NCI-H187 (cell line): ENCODE results near the gene RHBDF1.

Experiments used
- DNase-seq, 2 experiments: peaks; one replicate each; lab custom pipeline; 2025; lab: John Stamatoyannopoulos, UW

The RHBDF1 gene

DNA sequence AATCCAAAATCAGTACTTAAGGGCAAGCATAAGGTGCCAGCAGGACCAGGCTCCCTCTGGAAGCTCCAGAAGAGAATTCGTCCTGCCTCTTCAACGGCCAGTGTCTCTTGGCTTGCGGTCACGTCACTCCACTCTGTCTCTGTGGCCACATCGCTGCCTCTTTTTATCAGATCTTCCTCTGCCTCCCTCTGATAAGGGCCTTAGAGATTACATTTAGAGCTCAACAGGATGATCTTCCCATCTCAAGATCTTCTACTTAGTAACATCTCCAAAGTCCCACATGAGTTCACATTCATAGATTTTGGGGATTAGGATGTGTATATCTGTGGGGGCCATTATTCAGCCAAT is 22.5 kb upstream of the RHBDF1 start:
- no peak for DNase-seq

DNA sequence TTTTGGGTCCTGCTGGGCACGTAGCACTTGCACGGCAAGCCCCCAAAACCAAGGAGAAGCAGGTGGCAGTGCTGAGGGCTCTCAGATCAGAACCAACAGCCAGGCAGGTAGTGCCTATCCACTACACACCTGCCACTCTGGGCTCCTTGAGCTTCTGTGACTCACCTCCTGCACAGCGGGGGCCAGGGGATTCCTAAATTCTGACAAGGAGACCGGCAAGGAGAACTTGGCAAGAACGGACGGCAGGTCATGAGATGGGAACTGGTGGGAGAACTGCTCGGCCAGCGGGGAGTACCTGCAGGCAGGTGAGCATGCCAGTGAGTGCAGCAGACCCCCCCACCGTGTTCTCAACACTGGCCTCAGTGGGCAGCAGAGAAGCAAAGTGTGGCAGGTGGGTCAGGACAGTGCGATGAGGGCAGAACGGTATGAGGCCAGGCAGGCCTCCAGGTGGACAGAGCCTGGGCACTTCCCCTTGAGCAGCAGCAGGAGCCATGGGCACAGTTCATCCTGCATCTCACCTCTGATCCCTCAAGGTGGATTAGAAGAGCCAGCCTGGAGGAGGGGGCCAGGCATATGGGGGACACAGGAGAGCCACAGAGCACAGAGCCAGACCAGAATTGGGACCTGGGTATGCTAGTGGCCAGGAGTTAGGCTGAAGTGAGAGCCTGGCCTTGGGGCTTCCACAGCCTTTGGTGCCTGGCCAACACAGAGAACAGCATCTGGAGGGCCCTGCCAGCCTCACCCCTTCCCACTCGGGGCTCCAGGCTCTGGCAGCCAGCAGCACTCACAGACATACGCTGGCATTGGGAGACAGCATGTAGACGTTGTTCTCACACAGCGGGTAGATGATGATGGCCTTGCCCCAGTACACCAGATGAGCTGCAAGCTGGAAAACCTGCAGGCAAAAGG is 20.3 kb upstream of the RHBDF1 start:
- no peak for DNase-seq

DNA sequence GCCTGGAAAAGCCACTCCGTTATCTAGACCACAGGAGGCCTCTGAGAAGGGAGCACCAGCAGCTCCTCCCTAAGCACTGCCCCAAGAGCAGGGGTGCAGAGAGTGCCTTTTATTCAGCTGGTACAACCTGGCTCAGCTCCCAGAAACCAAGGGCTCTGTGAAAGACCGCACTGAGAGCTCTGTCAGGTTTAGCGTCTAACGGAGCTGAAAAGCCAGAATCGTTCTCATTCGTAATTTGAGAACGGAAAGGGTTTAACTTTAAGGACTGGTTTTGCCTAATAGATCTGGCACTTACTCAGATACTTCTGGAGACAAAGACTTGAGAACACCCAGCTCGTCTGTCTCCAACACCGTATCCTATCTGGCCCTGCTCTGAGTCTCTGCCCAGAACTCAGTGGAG is 19.1 kb upstream of the RHBDF1 start:
- DNase-seq, result peak; percentile 44 to 76

DNA sequence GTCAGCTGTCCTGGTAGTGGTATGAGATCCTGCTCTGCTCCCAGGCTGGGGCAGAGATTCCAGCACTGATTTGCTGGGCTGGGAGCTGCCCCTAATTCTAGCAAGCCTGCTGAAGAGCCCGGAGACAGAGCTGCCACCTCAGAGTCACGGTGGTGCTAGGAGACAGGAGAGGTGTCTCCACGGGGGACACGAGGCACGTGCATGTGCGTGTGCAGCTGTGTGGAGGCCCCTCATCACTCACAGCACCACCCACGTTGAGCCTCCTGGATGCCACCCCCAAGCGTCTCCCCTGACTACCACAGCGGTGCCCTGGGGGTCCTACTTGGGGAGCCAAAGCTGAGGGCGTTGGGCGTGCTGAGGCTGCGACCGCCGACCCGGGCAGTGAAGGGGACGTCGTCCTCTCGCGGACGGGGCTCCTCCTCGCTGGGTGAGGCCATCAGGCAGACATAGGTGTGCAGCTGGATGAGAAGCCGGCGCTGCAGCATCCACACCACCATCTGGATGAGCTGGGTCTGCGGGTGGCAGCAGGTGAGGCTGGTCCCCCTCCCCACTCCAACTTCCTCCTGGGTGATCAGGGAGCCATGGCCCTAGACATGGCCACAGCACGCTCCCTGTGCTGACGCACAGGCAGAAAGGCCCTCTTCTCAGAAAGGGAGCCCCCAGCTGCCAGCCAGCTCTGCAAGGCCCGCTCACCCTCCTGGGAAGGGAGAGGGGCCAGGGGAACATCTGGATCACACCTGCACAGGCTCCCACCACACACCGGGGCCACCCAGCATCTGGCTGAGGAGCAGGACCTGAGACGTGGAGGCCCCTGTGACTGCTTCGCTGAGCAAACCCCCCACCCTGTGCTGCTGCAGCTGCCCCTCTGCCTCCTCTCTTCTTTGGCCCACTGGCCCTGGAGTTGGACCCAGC is 17.2 kb upstream of the RHBDF1 start:
- DNase-seq, result no peak

DNA sequence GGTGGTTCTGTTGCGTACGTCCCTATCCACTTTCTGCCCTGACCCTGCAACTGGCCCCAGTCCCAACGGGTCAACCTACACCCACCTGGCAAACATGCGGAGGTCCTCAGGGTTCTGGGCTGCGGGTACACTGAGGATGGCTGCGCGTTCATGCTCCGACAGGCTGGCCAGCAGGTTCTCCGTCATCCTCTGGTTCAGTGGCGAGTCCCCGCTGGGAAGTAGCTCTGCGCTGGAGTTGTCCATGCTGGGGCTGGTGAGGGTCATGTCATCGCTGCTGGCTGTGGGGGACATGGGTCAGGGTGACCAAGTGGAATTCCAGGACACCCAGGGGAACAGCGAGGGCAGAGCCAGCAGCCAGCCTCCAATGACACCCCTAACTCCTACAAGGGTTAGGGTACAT is 16.2 kb upstream of the RHBDF1 start:
- no peak for DNase-seq

DNA sequence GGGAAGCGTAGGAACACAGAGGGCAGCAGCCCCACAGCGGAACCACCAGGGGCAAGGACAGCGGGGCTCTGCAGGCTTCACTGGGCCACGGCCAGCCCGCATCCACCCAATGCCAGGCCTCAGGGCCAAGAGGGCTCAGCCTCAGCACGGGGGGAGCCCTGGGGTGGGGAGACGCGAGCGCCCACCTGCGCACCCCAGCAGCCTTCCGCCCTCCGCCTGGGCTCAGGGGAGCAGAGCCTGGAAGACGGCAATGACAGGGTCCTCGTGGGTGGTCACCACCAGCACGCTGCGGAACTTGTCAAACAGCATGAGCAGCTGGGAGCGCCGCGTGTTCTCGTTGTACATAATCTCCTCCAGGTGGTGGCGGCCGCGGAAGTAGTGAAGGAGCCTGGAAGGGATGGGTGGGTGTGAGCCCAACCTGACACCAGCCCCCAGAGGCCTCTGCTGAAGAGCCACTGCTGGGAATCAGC is 14.1 kb upstream of the RHBDF1 start:
- no peak for DNase-seq

DNA sequence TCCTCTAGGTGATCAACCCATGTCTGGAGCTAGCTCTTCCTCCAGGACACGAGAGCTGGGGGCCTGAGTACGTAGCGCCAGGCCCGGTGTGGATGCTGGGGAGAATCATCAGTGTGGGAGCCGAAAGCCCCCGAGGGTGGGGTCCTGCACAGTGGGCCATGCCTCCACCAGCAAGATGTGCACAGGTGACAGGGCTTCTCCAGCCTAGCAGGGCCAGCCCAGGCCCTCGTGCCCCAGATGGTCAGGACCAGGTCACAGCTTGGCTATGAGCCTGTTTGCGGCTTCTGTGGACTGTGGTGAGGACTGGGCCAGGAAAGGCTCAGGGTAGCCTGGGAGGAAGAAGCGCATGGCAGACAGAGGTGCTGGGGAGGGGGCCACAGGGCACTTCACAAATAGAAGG is 13.4 kb upstream of the RHBDF1 start:
- DNase-seq, result no peak

DNA sequence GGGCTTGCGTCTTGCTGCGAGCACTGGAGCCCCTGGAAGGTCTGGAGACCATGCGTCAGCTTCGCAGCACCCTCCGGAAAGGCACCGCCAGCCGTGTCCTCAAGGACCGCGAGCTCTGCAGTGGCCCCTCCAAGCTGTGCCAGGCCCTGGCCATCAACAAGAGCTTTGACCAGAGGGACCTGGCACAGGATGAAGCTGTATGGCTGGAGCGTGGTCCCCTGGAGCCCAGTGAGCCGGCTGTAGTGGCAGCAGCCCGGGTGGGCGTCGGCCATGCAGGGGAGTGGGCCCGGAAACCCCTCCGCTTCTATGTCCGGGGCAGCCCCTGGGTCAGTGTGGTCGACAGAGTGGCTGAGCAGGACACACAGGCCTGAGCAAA is 13.0 kb upstream of the RHBDF1 start:
- no peak for DNase-seq

DNA sequence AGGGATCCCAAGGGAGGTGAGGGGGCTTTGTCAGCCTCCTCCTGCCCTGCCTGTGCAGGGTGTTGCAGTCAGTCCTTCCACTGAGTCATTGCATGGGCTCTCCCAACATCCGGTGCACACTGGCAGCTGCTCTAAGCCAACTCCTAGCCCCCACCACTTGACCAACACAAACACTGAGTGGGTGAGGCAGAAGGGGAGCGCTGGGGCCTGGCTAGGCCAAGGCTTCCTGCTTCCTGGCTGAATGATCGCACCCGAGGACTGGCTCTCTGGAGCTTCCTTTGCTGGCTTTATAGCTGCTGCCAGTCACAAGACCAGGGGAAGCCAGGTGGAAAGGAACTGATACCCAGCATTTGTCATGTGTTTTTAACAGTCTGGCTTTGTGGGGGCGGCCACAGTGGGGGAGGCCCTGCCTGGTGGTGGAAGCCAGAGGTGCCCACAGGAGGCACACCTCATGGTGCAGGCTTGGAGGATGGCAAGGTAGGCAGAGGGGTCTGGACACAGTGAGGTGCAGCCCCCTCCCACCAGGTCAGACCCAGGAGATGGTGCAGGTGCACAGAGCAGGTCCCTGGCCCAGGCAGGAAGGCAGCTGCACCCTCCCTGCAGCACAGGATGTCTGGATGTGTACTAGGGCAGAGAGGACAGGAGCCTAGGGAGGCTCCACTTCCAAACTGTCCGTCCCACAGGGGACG is 12.4 kb upstream of the RHBDF1 start:
- no peak for DNase-seq

DNA sequence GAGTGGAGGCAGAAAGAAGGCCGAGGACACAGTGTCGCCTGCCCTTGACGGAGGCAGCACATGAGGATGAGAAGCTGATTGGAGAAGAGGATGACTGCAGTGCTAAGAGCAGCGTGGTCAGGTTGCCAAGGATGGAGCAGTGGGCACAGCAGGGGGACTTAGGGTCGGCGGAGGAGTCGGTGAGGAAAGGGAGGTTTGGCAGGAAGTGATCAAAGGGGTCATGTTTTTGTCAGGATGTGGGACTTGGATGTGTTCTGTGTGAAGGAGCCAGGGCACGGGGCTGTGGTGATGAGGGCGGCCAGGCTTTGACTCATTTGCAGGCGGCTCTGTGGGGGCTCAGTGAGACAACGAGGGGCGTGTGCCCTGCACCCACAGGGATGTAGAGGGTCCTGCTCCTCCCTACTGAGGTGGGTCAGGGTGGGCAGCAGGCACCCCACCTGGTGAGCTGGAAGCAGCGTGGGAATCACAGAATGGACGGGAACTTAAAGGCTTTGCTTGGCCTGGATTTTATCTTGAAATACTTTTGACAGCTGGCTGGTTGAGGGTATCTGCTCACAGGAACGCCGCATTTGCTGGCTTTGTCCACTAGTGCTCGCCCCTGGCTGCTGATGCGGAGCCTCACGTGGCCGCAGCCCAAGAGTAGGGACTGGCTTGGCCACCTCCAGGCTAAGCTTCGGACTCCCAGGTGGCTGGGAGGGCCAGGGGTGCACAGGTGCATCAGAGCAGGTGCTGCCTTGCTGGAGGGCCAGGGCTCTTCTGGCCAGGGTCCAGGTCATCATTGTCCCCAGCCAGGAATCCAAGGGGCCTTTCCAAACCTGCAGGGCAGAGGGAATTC is 11.6 kb upstream of the RHBDF1 start:
- DNase-seq, result no peak

DNA sequence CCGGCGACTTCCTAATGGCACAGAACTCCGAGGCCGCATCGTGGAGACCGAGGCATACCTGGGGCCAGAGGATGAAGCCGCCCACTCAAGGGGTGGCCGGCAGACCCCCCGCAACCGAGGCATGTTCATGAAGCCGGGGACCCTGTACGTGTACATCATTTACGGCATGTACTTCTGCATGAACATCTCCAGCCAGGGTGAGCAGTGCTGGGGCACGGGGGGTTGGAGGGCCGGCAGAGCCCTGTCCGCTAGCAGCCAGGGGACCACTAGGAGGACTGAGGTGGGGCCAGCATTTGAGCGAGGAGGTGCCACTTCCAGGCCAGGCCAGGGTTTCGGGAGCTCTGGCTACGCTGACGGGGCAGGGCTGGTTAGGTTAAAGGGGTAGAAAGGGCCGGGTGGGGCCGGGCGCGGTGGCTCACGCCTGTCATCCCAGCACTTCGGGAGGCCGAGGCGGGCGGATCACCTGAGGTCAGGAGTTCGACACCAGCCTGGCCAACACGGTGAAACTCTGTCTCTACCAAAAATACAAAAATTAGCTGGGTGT is 10.7 kb upstream of the RHBDF1 start:
- DNase-seq, result no peak

DNA sequence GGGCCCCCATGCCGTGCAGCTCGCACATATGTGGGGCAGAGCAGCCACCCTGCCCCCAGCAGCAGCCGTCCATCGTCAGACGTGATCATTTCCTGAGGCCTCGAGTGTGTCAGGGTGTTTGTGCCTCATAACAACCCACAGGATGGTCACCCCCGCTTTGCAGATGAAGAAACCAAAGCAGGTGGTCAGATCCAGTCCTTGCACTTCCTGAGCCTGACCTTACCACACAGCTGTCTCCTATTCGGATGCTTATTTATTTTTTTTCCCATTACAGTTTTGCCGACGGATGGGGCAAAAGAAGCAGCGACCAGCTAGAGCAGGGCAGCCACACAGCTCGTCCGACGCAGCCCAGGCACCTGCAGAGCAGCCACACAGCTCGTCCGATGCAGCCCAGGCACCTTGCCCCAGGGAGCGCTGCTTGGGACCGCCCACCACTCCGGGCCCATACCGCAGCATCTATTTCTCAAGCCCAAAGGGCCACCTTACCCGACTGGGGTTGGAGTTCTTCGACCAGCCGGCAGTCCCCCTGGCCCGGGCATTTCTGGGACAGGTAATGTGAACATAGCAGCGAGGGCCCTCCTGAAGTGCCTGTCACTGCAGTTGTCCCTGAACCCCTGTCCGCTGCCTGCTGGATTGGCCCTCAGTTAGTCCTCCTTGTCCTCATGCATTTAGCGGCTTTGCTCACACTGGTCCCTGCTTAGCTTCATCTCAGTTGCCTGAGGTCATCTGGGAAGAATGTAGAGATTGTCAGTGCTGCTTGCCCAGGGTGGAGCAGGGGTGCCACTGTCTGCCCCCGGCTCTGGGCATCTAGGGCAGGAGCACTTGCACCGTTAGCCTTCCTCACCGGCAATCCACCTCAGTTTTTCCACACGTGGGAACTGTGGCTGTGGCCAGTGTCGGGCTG is 7.0 kb upstream of the RHBDF1 start:
- no peak for DNase-seq

DNA sequence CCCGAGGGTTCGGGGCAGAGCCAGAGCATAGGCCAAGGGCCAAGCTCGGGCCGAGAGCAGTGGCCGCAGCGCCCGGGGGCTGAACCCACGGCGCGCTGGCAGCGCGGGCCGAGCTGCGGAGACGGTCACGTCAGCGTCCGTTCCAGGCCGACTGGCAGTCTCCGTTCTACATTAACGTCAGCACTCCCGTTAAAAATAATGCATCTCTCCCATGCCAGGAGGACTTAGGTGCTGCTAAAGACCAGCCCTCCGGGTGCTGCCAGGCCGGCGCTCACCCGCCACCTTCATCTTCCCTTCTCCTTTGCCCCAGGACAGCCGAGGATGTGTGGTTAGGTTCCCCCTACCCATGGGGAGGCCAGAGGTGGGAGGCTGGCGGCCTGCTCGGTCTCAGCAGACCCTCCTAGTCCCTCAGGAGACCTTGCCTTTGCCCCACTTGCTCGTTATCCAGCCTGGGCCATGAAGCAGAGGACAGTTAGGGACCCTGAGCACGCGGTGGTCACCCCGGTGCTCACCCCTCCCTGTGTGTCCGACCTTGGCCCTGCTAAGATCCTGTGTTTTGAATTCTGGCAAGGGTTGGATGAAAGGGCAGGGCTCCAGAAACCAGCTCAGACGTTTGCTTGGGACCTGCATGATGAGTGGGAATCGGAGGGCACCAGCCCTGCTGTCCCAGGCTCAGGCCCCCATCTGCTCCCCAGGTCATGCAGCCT is 6.2 kb upstream of the RHBDF1 start:
- DNase-seq, result no peak

DNA sequence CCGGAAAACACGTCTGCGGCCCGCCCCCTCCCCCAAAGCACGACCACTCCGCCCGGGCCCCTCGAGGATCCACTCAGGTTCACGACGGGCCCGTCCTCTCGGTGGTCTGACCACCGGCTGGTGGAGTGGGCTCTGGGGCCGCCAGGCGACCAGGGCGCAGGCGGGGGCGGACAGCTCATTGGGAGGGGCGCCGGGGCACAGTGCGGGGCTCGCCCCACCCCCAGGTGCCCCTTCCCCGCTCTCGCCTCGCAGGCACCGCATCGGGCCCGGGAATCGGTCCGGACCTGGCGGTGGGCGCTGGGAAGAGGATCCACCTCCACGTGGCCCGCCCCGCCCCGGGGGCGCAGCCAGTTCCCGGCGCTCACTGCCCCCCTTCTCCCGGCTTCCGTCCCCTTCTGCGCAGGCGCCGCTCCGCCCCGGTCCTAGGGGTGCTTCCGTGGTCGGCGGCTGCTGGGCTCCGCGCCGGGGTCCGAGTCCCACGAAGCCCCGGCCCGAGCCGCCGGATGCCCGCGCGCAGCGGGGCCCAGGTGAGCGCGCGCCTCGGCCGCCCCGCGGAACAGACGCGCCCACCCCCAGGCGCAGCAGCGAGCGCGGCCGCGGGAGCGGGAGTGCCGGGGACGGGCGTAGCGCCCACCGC is 5.5 kb upstream of the RHBDF1 start, which contains the start of gene MPG:
Gene MPG (plus strand): TSS at position 419 of the 637 bp plus-strand sequence. CDS start 85 bp downstream, at position 504.
- peak; percentile 58 to 86 for DNase-seq

DNA sequence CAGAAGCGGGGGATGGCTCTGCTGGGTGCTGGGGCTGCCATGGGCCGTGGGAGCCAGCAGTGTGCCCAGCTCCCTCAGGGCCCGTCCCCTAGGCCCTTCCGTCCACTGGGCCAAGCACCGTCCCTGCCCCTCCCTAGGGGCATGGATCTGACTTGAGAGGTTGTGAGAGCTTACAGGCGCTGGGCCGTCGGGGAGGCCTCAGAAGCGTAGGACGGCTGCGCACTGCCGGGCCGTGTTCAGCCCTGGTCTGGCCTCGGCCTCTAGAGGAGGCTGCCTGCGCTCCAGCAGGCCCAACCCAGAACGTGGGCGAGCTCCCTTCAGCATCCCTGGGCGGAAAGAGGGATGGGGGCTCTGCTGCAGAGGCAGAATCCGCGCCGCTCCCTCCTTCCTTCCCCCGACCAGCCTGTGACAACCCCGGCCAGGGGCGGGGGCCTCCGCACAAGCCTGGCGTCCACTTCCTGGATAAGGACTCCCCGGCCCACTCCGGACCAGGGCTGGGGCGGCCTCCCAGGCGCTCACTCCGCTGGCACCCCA is 4.9 kb upstream of the RHBDF1 start:
- DNase-seq, result no peak

DNA sequence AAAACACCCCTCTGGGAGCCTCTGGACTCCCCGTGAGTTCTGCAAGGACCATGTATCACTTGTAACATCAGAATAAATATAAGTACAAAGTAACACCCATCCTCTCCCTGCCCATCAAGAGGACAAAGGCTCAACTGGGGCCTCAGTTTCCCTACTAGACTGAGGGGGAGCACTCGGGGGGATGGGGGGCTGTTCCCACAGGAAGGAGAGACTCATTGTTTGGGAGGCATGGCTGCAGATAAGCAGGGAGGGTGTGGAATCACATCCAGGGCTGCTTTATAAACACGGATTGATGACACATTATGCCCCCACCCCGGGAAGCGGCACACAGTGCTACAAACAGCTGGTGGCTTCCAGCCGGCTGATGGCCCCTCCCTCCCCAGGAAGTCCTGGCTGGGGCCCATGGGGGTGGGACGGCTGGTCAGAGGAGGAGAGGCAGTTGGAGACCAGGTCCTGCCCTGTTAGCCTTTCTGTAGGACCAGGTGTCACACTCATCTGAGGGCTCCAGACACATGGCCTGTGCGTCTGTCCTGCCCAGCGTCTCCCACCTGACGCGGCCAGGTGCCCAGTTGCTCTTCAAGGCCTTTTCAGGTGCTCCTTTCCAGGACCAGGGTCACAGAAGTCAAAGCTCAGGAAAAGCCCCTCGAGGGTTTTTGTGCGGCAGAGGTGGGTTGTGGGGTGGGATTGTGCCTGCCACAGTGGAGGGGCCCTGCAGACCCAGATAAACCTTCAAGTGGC is 4.3 kb upstream of the RHBDF1 start:
- no peak for DNase-seq

DNA sequence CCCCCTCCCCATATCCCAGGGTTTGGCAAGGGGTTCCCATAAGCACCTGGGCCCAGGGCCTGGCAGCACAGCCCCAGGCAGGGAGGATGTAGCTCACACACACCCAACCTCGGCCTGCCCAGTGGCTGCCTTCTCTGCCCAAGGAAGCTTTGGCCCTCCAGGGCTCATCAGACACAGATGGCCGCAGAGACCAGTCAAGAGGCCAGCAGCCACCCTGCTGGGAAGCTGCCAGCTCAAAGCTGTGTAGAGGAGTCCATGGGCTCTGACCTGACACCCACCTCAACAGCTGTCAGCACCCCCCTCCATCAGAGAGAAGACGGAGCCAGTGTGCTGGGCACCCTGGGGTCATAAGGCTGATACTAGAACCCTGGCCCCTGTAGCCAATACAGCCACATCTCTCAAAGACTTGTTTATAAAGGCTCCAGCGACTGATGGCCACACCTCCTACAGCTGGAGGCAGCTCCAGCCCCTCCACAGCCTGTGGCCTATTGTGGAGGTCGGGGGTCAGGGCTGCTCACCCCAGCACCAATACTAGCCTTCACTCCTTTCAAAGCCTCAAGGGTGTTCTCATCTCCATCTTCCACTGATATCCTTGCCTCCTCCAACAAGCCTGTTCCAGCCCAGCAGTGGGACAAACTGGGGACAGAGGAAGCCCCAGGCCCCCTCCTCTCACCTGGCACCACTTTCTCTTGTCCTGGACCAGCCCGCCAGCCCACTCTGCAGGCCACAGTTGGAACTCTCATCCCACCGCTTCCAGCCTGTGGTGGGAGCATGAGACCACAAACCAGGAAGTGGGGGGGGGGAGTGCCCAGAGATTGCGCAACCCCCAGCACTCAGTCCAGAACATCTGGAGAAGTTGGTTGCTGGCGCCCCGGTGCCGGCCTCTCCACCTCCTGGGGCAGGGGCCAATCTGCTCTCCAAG is 3.4 kb upstream of the RHBDF1 start:
- no peak for DNase-seq
